Measurements from ENCODE around the gene NUDT16. TPM values are rescaled to one million over a fixed set of nuclear protein-coding genes. Genes with fewer than 3 reads are reported as not detected.

The NUDT16 gene
- total and polyA plus RNA-seq, 2 donors (not counting 3 experiments of a cell fraction or from before 2014, with no cell fraction given): 13.2 to 28.5 TPM

GRCh38 chr3:131370935-131371687, 10.5 kb upstream of the NUDT16 start:
- H3K4me3 ChIP-seq (replicated peaks in 1 of 3; ENCODE audit: insufficient read depth in 1 of 3, low read depth in 1 of 3, low read length in 3 of 3): no peak overlapping the region
- no peaks in the 10 kb centered on the region for H3K9me3 ChIP-seq (replicated peaks; ENCODE audit: control insufficient read depth, insufficient read depth, low read length)
- no peak for FAIRE-seq
- intact Hi-C loops (cut with micrococcal nuclease): no loop called here
- H3K4me1 ChIP-seq (ENCODE audit: control insufficient read depth, extremely low read depth, insufficient read depth, low read length): no peaks in the 10 kb centered on the region
- H3K79me2 ChIP-seq (ENCODE audit: control insufficient read depth, insufficient read depth, low read length): no peaks in the 10 kb centered on the region
- no peaks in the 10 kb centered on the region for H3K27me3 ChIP-seq (ENCODE audit: control insufficient read depth in 2 of 2, insufficient read depth in 2 of 2, low read length in 2 of 2)
- H4K20me1 ChIP-seq (replicated peaks; ENCODE audit: control insufficient read depth, extremely low read depth, insufficient read depth, low read length): no peaks in the 10 kb centered on the region
- DNase-seq (ENCODE audit: low read depth, low spot score): no peak
- H3K36me3 ChIP-seq (ENCODE audit: control insufficient read depth in 2 of 2, extremely low read depth in 1 of 2, insufficient read depth in 2 of 2, low read length in 2 of 2): no peaks in the 10 kb centered on the region
- H3K27ac ChIP-seq (ENCODE audit: insufficient read depth, low read depth, low read length): no peak overlapping the region
- BruUV-seq (replicated peaks): no TSS peak
- no peak overlapping the region for H3K9ac ChIP-seq (replicated peaks; ENCODE audit: extremely low read depth, insufficient read depth, low read length)
- CTCF ChIA-PET: no interaction called here
- no peak overlapping the region for H3K4me2 ChIP-seq (ENCODE audit: insufficient read depth, low read length)
- H3K9me1 ChIP-seq (replicated peaks; ENCODE audit: control insufficient read depth, extremely low read depth, insufficient read depth, low read length): no peaks in the 10 kb centered on the region
- dilution Hi-C loops (cut with MboI; ENCODE audit: extremely low pct_ligation_motif_present, low sequenced_read_pairs): no loop called here
- TF ChIP-seq POLR2A (IDR thresholded peaks at IDR 0.05; ENCODE audit: low read depth, low read length): no peak
- no peak for TF ChIP-seq FOS (IDR thresholded peaks at IDR 0.05; ENCODE audit: borderline replicate concordance, insufficient read depth, low read length)
- no peak for TF ChIP-seq POLR2AphosphoS5 (IDR thresholded peaks at IDR 0.05; ENCODE audit: insufficient read depth, low read depth, low read length)
- no peak for TF ChIP-seq JUN (IDR thresholded peaks at IDR 0.05; ENCODE audit: borderline replicate concordance, insufficient read depth, insufficient read length, low read depth)
- no peak for TF ChIP-seq MAX (IDR thresholded peaks at IDR 0.05; ENCODE audit: insufficient read depth, insufficient read length)
- no peak for TF ChIP-seq GATA2 (IDR thresholded peaks at IDR 0.05; ENCODE audit: insufficient read depth, insufficient read length, low read depth, low read length)
- TF ChIP-seq MYC (IDR thresholded peaks at IDR 0.05; ENCODE audit: low read depth, low read length): no peak
- TF ChIP-seq EZH2 (IDR thresholded peaks at IDR 0.05; ENCODE audit: borderline replicate concordance, low read depth, low read length, severe bottlenecking): no peak
- POLR2A ChIA-PET: no interaction called here
- H2AFZ ChIP-seq (ENCODE audit: low read depth, low read length): no peak overlapping the region
